Limb (tissue), 2 donors: ENCODE results near the gene PRDX5.
"Not testable (repeated sequence)": the region's sequence is repeated elsewhere in the genome, so short reads cannot be mapped to it uniquely, and the experiment has no call there.

Source experiments
- DNase-seq, 2 donors: peaks; one replicate each; pipeline ENCODE4 v3.0.0-alpha.2; 2016; ENCODE audit errors: extremely low spot score in 2 of 2

Gene PRDX5

GRCh38 chr11:64305691-64306562, 12.0 kb upstream of the PRDX5 start:
- peak; percentile 34 to 77 for DNase-seq

- DNase-seq: no peak
Measured at GRCh38 chr11:64306563-64306875, 11.4 kb upstream of the PRDX5 start.

- no peak for DNase-seq
Measured at GRCh38 chr11:64306876-64307622, 10.9 kb upstream of the PRDX5 start.

- DNase-seq: not testable (repeated sequence)
Measured at GRCh38 chr11:64307795-64308194, 10.1 kb upstream of the PRDX5 start.

GRCh38 chr11:64312947-64313346, 5.0 kb upstream of the PRDX5 start:
- DNase-seq: no peak

- DNase-seq: no peak
Measured at GRCh38 chr11:64313491-64314145, 4.3 kb upstream of the PRDX5 start.

GRCh38 chr11:64314146-64314804, 3.6 kb upstream of the PRDX5 start:
- DNase-seq: no peak

GRCh38 chr11:64314805-64315561, 2.9 kb upstream of the PRDX5 start:
- DNase-seq: no peak

- not testable (repeated sequence) for DNase-seq
Measured at GRCh38 chr11:64315667-64316526, 2.0 kb upstream of the PRDX5 start.

- DNase-seq: no peak
Measured at GRCh38 chr11:64316672-64317324, 1.1 kb upstream of the PRDX5 start.

- DNase-seq: peak; percentile 93 to 96
Measured at GRCh38 chr11:64317325-64317960, 478 bp upstream of the PRDX5 start, which contains the start of gene TRMT112. TRMT112 (minus strand) TSS chr11:64317559; CDS start chr11:64317526, 33 bp downstream.

GRCh38 chr11:64318766-64319761, 1.1 kb downstream of the PRDX5 start:
- peak in 1 of 2 donors; percentile 47 for DNase-seq

- DNase-seq: no peak
Measured at GRCh38 chr11:64320556-64320955, 2.6 kb downstream of the PRDX5 start.

GRCh38 chr11:64321026-64321425, 3.1 kb downstream of the PRDX5 start:
- no peak for DNase-seq

- no peak for DNase-seq
Measured at GRCh38 chr11:64321533-64321932, 3.6 kb downstream of the PRDX5 start.

GRCh38 chr11:64322925-64323260, 5.0 kb downstream of the PRDX5 start:
- no peak for DNase-seq

GRCh38 chr11:64323373-64323772, 5.5 kb downstream of the PRDX5 start:
- no peak for DNase-seq

GRCh38 chr11:64323984-64324383, 6.1 kb downstream of the PRDX5 start:
- not testable (repeated sequence) for DNase-seq
